Measurements from ENCODE around the gene TLX2.

GRCh38 chr2:74497777-74498499 lies 16.3 kb upstream of the TLX2 start:
- TF ChIP-seq CTCF (conservative IDR thresholded peaks at IDR 0.05; ENCODE audit: low read depth, low read length): no peak
- TF ChIP-seq EZH2 (IDR thresholded peaks at IDR 0.05; ENCODE audit: borderline replicate concordance, low read depth, low read length, poor library complexity, severe bottlenecking): no peak
